ENCODE results near the gene STT3A.

The STT3A gene

DNA sequence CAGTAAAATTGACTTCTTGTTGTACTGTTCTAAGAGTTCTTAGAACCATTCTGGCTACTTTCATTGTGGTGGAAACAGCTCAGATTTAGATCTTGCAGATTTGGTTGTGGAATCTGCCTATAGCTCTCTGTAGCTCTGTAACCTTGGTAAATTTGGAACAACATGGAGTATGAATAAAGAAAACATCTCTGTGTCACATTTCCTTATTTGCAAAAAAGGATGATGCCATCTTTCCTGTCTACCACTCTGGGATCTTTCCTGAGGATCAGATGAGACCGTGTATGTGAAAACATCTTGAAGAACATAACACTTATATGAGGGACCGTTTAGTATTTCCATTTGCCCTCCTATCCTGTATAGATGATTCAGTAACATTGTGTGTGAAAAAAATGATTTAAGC lies 78.9 kb downstream of the STT3A start:
- Histone ChIP-seq H3K4me3 (ENCODE audit: low read depth, low read length, poor library complexity, severe bottlenecking) (no peak overlapping the region), H4K20me1 (ENCODE audit: insufficient read depth, low read length) (no peaks in the 10 kb centered on the region), H3K79me2 (ENCODE audit: insufficient read depth, low read length) (no peaks in the 10 kb centered on the region), H3K9ac (ENCODE audit: low read length) (no peak overlapping the region), H3K4me1 (ENCODE audit: insufficient read depth, low read length, severe bottlenecking) (no peaks in the 10 kb centered on the region), H3K27me3 (ENCODE audit: insufficient read depth, low read length) (no peaks in the 10 kb centered on the region), H3K9me3 (ENCODE audit: low read length) (no peaks in the 10 kb centered on the region), H3K4me2 (ENCODE audit: low read length) (no peak overlapping the region), H3K27ac (ENCODE audit: low read depth, low read length, poor library complexity, severe bottlenecking) (no peak overlapping the region), H3K36me3 (ENCODE audit: insufficient read depth, low read length) (peaks cover 21% of the 10 kb centered on the region), H3K9me2 (ENCODE audit: low read depth, low read length) (no peaks in the 10 kb centered on the region), H3F3A (ENCODE audit: insufficient read depth, low read length) (no peaks in the 10 kb centered on the region), H2AFZ (ENCODE audit: low read length) (no peak overlapping the region)
- TF ChIP-seq EZH2 (IDR thresholded peaks at IDR 0.05; ENCODE audit: borderline replicate concordance, low read length) = no peak
- TF ChIP-seq, protein P1, sequence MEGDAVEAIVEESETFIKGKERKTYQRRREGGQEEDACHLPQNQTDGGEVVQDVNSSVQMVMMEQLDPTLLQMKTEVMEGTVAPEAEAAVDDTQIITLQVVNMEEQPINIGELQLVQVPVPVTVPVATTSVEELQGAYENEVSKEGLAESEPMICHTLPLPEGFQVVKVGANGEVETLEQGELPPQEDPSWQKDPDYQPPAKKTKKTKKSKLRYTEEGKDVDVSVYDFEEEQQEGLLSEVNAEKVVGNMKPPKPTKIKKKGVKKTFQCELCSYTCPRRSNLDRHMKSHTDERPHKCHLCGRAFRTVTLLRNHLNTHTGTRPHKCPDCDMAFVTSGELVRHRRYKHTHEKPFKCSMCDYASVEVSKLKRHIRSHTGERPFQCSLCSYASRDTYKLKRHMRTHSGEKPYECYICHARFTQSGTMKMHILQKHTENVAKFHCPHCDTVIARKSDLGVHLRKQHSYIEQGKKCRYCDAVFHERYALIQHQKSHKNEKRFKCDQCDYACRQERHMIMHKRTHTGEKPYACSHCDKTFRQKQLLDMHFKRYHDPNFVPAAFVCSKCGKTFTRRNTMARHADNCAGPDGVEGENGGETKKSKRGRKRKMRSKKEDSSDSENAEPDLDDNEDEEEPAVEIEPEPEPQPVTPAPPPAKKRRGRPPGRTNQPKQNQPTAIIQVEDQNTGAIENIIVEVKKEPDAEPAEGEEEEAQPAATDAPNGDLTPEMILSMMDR (IDR thresholded peaks at IDR 0.05; ENCODE audit: low read length) = no peak

All from OCI-LY1 (cell line).